ENCODE measurements around the gene HLA-G.

DNA sequence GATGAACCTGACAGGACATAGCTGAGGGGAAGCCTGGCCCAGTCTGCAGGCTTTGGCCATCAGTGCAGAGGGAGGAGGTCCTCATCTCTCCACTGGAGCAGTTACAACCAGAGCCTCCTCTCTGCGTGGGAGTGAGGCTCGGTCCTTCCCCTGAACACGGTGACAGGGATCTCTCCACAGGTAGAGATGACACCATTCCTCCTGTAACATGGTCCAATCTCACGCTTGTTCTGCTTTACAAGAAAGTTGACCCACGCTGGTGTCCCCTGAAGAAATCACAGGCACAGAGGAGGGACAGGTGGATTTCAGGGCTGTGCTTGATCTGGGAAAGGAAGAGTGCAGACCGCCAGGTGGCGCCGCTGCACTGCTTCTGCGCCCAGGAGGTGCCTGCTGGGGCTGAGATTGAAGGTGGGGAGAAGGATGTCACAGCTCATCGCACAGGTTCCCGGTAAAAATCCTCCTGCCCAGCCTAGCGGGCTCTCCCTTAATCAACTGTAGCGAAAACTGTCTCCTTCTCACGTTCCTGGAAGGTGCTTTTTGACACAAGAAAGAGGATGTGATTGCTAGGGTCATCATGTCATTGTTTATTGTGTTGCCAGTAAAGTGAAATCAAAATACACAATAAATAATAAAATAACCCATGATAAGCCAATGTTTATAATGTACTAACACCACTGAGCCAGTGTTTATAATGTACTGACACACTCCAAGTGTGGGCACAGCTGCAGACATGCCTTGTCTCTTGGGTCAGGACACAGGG, 20.4 kb downstream of the HLA-G start:
- peak; percentile 87 to 92 for TF ChIP-seq CTCF (IDR thresholded peaks at IDR 0.05; ENCODE audit: extremely low read depth in 1 of 2, insufficient read depth in 1 of 2, low read depth in 1 of 2, low read length in 2 of 2)
- TF ChIP-seq POLR2AphosphoS5 (IDR thresholded peaks at IDR 0.05; ENCODE audit: insufficient read depth, low read depth, low read length), result no peak
- TF ChIP-seq JUN (IDR thresholded peaks at IDR 0.05; ENCODE audit: borderline replicate concordance, insufficient read depth, insufficient read length, low read depth), result no peak
- TF ChIP-seq EZH2 (IDR thresholded peaks at IDR 0.05; ENCODE audit: borderline replicate concordance, low read depth, low read length, severe bottlenecking), result no peak

All from endothelial cell of umbilical vein (primary cell).